NCI-H510A (cell line): ENCODE data around the gene PPT2.
A peak's percentile ranks its signal among the peaks of the same experiment; 100 is the strongest.

Experiments used
- DNase-seq: peaks from one replicate; lab custom pipeline; 2025; lab: John Stamatoyannopoulos, UW

The PPT2 gene, protein sequence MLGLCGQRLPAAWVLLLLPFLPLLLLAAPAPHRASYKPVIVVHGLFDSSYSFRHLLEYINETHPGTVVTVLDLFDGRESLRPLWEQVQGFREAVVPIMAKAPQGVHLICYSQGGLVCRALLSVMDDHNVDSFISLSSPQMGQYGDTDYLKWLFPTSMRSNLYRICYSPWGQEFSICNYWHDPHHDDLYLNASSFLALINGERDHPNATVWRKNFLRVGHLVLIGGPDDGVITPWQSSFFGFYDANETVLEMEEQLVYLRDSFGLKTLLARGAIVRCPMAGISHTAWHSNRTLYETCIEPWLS

GRCh38 chr6:32153564-32154513 is at the start of gene PPT2:
Gene PPT2, plus strand, starts transcription at chr6:32154141. Its CDS starts 454 bp downstream, at chr6:32154595.
- peak; percentile 78 for DNase-seq

DNA sequence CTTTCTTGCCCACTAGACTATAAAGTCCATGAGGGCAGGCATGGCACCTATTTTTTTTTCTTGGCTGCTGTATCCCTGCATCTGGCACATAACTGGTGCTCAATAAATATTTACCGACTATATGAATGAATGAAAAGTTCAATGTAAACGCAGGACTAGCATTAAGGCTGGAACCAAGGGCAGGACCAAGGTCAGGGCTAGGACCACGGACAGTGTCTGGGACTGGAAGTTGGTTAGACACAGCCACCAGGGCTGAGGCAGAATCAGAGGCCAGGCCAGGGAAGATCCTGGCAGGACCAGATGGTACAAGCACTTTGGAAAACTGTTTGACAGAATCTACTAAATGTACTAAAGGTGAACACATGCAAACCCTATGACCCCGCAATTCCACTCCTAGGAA is 48.5 kb upstream of the PPT2 start:
- no peak for DNase-seq

GRCh38 chr6:32107406-32107805 is 46.5 kb upstream of the PPT2 start:
- DNase-seq = no peak

DNA sequence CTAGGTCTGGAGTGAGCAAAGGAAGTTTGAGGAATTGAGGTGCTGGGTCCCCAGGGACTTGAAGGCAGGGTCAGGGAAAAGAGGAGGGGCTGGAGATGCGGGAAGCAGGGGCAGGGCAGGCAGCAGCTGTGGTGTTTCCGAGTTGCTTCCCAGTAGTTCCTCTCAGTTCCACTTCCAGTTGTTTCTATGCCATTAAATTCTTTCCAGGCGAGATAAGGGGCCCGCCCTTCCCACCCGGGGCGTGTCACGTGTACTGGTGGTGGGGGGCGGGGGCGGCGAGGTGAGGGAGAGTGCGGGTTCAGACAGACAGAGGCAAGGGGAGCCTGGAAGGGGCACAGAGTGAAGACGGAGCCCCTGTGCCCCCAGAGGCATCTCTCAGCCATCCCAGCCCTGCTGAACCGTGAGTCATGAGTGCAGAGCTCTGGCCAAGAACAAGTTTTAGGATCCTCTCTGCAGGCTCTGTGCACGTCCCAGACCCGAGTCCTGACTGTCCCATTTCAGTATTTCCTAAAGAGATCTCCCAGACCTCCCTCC is 45.8 kb upstream of the PPT2 start:
- DNase-seq = no peak

DNA sequence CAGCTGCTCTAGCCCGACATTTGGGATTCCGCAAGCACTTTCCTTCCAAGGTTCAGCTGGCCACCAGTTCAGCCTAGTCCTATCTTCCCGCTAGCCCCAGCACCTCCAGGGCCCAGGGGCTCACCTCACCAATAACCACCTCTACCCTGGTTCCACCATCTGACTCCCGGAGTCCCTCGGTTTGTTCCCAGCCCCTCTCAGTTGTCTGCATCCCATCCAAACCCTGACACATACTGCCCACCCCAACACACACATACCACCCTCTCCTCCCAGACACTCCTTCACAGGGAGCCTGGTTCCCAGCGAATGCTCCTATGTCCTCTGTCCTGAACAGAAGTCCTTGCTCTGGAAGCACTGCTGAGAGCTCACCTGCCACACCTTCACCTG is 45.2 kb upstream of the PPT2 start:
- no peak for DNase-seq

GRCh38 chr6:32109114-32109764 is 44.7 kb upstream of the PPT2 start, which contains the start of gene TNXB:
Gene TNXB, minus strand, starts transcription at chr6:32109338. Its CDS starts 11,140 bp downstream, at chr6:32098198.
- DNase-seq = no peak

DNA sequence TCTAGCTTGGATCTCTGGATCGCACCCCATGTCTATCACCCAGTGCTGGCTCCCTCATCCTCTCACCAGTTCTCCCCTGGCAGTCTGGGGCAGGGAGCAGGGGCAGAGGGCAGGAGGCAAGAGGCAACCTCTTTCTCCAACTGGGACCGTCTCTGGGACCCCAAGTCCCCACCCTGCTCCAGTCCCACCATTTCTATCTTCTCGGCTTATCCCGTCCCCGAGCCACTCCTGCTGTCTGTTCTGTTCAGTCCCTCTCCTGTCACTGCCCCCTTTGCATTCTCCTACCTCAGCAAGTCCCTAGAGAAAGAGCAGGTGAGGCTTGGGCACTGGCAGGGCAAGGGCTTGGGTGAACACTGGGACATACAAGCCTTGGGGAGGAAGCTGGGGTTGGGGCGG is 44.2 kb upstream of the PPT2 start:
- DNase-seq = no peak

- DNase-seq = no peak
Measured at GRCh38 chr6:32110632-32111031, 43.3 kb upstream of the PPT2 start.

- DNase-seq = no peak
Measured at GRCh38 chr6:32111424-32112066, 42.4 kb upstream of the PPT2 start.

DNA sequence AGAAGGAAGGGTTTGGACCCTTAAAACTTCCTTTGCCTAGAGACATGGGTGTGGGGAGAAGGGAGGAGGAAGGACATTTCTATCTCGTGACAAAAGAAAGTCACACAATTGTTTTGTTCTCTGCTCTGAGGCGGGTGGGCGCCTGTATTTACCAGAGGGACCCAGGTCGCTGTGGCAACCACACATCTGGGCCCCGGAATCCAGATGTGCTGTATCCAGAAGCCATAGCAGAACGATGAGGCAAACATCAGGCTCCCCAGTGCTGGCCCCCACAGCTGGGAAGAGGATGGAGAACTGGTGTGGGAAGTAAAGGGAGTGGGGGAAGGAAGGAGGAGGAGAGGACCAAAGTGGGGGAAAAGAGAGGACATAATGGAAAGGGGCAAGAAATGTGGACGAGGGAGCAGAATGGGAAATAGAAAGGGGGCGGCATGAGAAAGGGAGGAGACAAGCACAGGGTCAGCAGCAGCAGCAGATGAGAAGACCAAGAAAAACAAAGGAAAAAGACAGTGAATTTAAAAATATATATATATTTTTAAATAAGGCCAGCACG is 41.4 kb upstream of the PPT2 start:
- DNase-seq = no peak

- no peak for DNase-seq
Measured at GRCh38 chr6:32113386-32114352, 40.3 kb upstream of the PPT2 start.

DNA sequence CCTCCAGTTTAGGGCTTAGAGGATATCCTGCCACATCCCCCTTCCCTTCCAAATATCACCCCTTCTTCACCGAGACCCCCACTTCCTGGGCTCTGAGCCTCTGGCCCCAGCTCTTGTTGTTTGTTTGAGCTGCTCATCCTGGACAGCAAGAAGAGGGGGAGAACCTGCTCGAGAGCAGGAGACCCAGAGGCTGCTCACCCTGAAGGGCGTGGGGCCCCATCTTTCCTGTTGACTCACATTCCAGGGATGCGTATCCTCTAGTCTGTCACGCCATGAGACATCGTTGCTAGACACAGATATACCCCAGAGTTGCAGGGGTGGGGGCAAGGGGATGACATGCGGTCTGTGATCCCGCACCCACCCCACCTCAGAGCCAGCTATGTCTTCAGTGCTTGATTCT is 39.1 kb upstream of the PPT2 start:
- no peak for DNase-seq

DNA sequence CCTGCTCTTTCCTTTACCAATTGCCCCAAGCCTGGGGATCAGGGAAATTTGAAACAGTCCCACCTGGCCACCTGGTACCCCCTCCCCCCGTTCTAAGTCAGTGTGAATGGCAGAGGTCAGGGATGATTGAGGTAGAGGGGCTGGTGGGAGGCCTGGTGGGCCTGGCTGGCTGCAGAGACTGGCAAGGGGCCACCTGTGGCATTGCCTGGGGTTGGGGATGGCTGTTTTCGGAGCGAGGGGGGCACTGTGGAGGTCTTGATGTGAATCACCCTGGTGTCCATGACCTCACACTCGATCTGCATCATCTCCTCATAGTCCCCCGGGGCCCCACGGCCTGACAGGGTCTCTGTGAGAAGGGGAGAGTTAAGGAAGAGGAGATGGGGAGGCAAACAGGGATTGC is 38.3 kb upstream of the PPT2 start:
- DNase-seq = no peak

DNA sequence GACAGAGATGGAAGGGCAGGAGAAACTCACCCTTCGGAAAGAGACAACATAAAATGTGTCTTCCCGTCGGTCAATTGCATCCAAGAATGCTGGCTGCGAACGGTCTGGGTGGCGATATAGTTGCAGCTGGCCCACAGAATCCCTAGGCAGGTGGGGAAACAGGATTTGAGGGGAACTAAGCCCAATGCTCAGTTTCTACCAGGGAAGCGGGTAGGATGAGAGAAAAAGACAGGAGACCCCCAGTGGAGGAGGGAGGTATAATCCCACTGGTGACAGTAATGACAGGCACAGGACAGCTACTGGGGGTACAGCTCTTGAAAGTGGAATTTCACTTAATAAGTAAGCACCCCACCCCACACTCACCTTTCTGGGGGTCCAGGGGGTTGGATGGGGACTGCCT is 37.3 kb upstream of the PPT2 start:
- no peak for DNase-seq

DNA sequence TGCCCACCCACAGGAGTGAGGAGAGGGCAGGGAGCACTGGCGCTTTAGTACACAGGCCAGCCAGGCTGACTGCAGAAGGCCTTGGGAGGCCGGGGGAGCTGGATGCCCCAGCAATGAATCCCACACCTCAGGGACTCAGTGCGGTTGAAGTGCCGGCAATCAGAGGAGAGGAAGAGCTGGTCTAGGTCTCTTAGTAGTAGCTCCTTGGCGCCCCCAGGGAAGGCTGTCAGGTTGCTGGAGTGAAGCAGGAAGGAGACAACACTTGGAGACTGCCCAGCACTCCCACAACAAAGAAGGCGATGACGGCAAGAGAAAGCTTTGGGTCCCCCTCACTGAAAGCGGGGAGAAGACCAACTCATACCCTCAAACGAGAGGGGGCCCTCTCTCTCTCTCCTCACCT is 36.5 kb upstream of the PPT2 start:
- no peak for DNase-seq

DNA sequence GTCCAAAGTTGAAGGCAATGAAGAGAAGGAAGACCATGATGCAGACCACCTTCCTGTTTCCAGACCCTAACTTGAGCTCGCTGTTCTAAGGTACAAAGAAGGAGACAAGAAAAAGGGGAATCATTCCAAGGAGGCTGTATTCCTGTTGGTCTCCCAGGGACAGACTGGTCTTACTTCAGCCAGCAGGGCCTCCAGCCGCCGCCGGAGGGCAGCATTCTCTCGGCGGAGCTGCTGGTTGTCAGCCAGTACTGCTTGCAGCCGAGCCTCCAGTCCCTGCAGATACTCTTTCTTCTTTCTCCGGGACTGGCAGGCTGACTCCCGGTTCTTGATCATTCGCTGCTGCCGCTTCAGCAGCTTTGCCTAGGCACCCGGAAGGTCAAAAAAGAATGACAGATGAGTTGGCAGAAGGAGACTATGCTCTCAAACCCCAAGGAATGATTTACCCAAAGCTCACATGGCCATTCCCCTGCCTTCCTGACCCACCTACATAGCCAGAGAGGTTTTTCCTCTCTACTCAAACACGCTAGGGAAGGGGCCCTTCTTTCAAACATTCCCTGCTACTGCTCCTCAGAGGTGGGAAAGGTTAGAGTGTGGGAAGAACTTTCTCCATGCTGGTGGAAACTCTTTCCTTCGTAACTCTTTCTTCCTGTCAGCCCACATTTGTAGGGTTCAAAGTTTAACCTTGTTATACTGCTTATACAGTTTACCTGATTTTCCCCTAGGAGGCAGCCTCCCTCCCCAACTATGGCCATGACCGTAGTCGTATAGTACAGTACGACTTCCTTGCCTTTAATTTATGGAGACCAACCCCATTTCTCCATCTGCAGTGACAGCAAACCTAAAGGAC is 34.9 kb upstream of the PPT2 start:
- peak; percentile 10 for DNase-seq

- DNase-seq = no peak
Measured at GRCh38 chr6:32120573-32121059, 33.3 kb upstream of the PPT2 start.

DNA sequence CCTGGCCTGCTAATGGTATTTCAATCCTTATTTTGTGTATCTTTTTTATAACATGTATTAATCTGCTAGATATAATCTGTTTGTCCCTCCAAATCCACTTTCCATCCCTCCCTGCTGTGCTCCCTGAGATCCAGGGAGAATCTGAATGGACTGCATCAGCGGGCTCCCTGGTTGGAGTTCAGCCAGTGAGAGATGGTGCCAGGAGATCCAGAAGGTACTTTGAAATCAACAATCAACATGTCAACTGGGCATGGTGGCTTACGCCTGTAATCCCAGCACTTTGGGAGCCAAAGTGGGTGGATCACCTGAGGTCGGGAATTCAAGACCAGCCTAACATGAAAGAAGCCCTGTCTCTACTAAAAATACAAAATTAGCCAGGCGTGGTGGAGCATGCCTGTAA is 30.3 kb upstream of the PPT2 start:
- DNase-seq = no peak

GRCh38 chr6:32126880-32127279 is 27.1 kb upstream of the PPT2 start:
- DNase-seq = no peak
